Mesenteric fat pad (tissue), 1 donor: ENCODE results near the gene AP1M1. TPM values are rescaled to one million over a fixed set of nuclear protein-coding genes. Genes with fewer than 3 reads are reported as not detected.
"Not testable (repeated sequence)": the region's sequence is repeated elsewhere in the genome, so short reads cannot be mapped to it uniquely, and the experiment has no call there.

ENCODE experiments used
- DNase-seq: peaks from one replicate; pipeline ENCODE4 v3.0.0-alpha.2; 2020; ENCODE audit warnings: low spot score
- long read RNA-seq: library from polyadenylated mRNA; unstranded; transcript quantifications from one replicate; pipeline ENCODE4 v2.0.0, GENCODE V29; 2020
- total RNA-seq: library from RNA; stranded (reverse); fragmentation: NEBNext Ultra II Directional; extraction: Animal tissue kit (Norgen Biotek cat#: 25700); gene quantifications from one replicate; pipeline ENCODE4 v1.2.1, GENCODE V29; 2021
- donor health status: DM: yes; HTN: yes; CAD: no.

The AP1M1 gene
- total RNA-seq = 110 TPM
- long read RNA-seq, full-length matches to known transcripts = 572 of 654 reads
- long read RNA-seq, partial matches to known transcripts = 46 of 654 reads
- long read RNA-seq, other reads (novel, unspliced or antisense) = 36 of 654 reads

- DNase-seq = peak; percentile 99
Measured at GRCh38 chr19:16197622-16198369, at the start of gene AP1M1. AP1M1 (plus strand) TSS chr19:16197911; CDS start chr19:16198027, 116 bp downstream.

- no peak for DNase-seq
Measured at GRCh38 chr19:16148443-16149229, 49.1 kb upstream of the AP1M1 start.

GRCh38 chr19:16153582-16154336 lies 44.0 kb upstream of the AP1M1 start:
- DNase-seq = no peak

GRCh38 chr19:16154557-16154956 lies 43.2 kb upstream of the AP1M1 start:
- DNase-seq = no peak

GRCh38 chr19:16155128-16155527 lies 42.6 kb upstream of the AP1M1 start:
- no peak for DNase-seq

GRCh38 chr19:16156904-16157303 lies 40.8 kb upstream of the AP1M1 start:
- no peak for DNase-seq

- no peak for DNase-seq
Measured at GRCh38 chr19:16157601-16158000, 40.1 kb upstream of the AP1M1 start.

- DNase-seq = no peak
Measured at GRCh38 chr19:16159655-16160054, 38.1 kb upstream of the AP1M1 start.

GRCh38 chr19:16160445-16160942 lies 37.2 kb upstream of the AP1M1 start:
- DNase-seq = no peak

- DNase-seq = no peak
Measured at GRCh38 chr19:16160943-16161560, 36.7 kb upstream of the AP1M1 start.

- DNase-seq = no peak
Measured at GRCh38 chr19:16161840-16162239, 35.9 kb upstream of the AP1M1 start.

- DNase-seq = no peak
Measured at GRCh38 chr19:16164222-16164890, 33.4 kb upstream of the AP1M1 start.

- no peak for DNase-seq
Measured at GRCh38 chr19:16166417-16166816, 31.3 kb upstream of the AP1M1 start.

- DNase-seq = no peak
Measured at GRCh38 chr19:16167055-16167454, 30.7 kb upstream of the AP1M1 start.

- no peak for DNase-seq
Measured at GRCh38 chr19:16168465-16169081, 29.1 kb upstream of the AP1M1 start.

- DNase-seq = no peak
Measured at GRCh38 chr19:16170134-16170533, 27.6 kb upstream of the AP1M1 start.

- DNase-seq = no peak
Measured at GRCh38 chr19:16175954-16176353, 21.8 kb upstream of the AP1M1 start.

GRCh38 chr19:16178866-16179265 lies 18.8 kb upstream of the AP1M1 start:
- not testable (repeated sequence) for DNase-seq

GRCh38 chr19:16180611-16181010 lies 17.1 kb upstream of the AP1M1 start:
- no peak for DNase-seq

GRCh38 chr19:16184665-16185122 lies 13.0 kb upstream of the AP1M1 start:
- no peak for DNase-seq
